Measurements from ENCODE around the gene ARNT2.
"Not testable (repeated sequence)": the region's sequence is repeated elsewhere in the genome, so short reads cannot be mapped to it uniquely, and the experiment has no call there.

ARNT2 gene

DNA sequence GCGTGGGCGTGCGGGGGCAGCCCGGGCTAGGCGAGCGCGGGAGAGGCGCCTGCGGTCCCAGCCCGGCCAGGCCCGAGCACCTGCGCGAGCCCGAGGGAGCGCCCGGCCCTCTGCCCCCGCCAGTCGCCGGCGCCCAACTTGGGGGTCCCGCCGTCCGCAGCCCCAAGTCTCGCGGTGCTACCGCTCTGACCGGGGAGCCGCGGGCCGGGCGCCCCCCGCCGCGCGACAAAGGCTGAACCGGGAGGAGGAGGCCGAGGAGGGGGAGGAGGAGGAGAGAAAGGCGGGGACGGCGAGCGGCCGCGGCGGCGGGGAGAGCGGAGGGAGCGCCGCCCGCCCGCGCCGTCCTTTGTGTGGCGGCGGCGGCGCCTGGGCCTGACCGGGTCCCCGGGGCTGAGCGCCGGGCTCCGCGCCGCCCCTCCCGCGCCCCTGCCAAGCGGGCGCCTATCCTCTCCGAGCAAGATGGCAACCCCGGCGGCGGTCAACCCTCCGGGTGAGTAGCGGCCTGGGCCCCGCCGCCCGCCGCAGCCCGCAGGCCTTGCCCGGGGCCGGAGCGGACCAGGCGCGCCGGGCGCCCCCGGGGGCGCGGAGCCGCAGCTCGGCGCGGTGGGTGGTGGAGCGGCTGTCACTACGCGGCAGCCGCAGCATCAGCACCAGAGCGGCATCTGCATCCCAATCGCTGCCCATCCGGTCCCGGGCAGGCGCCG is at the start of gene ARNT2:
TSS of gene ARNT2 (plus strand) at position 326 of the 704 bp plus-strand sequence. CDS start at position 460, 134 bp downstream.
- H3K4me3 ChIP-seq (ENCODE audit: low read depth, low read length) = peak within 1 kb of the TSS; percentile 55

DNA sequence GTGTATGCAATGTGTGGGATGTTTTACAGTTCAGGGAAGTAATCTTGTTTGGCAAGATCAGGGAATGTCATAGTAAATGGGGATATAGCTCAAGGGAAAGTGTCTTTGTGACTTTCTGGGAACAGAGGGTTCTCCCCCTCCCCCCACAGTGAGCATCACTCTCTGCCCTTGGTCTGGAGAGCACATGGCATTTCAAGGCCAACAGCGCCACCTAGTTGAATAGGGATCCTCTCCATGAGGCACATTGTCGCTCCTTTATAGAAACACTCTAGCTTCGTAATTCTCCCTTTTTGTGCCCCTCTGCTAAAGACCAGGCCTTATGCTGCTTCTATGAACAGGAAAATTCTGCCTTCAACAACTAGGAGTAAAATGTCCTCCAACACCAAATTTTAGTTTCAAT is 37.1 kb upstream of the ARNT2 start:
- H3K4me3 ChIP-seq (ENCODE audit: low read depth, low read length) = no peak overlapping the region

DNA sequence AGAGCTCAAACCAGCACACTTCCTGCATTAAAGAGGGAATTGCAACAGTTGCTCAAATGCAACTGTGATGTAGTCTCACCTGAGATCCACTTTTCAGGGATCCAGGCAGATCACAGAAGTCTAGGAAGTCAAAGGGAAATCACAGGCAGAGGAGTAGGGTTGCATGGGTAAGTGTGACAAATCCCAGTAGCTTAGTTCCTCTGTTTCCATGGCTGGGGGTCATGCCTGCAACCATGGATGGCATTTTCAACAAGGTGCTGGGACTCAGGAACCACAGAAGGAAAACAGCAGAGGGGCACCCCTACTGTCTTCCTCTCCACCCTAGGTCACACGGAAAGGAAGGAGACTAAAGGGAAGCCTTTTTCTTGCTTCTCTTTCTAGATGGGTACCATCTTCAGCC is 36.5 kb upstream of the ARNT2 start:
- H3K4me3 ChIP-seq (ENCODE audit: low read depth, low read length) = no peak overlapping the region

DNA sequence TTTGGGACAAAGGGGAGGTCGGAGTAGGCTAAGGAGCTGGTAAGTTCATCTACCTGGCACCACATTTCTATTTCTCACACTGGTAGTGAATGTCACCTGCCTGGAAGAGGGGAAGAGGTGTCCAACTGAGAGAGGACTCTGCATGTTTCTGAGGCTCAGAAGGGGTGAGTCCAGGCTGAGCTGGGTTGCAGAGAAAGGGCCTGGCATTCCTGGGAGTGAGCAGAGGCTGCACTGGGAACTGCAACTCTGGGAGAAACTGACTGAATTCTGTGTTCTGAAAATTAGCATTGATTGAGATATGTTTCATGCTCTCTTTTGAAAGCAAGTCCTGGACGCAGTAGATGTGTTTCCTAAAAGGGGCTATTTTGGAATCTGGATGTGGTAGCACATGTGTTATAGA is 32.3 kb upstream of the ARNT2 start:
- no peak overlapping the region for H3K4me3 ChIP-seq (ENCODE audit: low read depth, low read length)

DNA sequence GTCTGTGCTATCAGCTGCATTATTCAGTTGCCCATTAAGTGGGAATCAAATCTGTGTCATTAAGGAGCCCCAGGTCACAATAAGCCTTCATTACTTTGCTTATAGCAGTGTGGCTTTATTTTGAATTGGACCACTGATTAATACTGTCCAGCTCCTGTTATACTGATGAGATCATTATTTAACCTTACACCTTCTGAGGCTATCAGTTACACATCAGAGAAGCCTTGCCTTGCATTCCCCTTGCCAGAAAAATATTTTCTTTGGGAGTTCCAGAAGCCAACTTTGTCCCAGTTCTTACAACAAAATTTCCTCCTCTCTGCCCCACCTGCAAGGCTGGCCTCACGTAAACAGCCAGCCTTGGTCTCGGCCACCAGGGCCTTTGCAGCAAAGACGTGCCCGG is 29.7 kb upstream of the ARNT2 start:
- no peak overlapping the region for H3K4me3 ChIP-seq (ENCODE audit: low read depth, low read length)

DNA sequence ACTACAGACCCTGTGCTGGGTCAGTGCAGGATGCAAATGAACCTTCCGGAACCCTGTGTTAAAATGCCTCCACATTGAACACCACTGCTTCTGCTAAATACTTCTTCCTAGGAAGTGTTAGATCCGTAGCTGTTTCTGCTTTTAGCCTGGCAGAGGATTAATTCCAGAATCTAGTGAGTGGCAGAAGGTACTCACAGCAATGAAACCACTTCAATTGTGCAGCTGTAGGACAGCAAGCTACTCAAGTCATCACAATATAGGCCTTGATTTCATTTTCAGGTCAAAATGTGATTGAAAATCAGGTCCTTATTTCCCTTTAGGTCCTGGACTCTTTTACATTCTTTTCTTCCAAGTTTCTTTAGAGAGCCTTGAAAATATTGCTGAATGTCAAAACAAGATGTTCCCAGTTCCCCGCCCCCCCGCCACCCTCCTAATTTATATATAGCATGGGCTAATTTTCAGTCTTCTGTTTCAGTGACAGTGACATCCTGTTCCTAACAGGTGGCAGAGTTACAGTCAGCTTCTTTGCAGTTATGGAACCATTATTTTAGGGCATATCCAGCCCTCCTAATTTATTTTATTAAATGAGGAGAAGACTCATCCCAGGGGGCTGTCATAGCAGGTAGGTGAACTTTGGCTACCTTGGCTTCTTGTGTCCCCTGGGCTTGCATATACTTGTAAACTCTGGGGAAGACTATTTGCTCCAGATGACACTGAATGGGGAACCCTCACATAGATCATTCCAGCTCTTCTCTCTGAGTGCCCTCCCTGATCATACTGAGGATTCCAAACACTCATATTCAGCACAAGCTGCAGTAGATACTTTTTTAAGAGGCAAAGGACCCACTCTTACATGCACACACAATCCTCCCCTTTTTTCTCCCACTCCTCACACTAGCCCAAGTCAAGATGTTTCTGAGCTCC is 28.0 kb upstream of the ARNT2 start:
- H3K4me3 ChIP-seq (ENCODE audit: low read depth, low read length) = no peak overlapping the region

DNA sequence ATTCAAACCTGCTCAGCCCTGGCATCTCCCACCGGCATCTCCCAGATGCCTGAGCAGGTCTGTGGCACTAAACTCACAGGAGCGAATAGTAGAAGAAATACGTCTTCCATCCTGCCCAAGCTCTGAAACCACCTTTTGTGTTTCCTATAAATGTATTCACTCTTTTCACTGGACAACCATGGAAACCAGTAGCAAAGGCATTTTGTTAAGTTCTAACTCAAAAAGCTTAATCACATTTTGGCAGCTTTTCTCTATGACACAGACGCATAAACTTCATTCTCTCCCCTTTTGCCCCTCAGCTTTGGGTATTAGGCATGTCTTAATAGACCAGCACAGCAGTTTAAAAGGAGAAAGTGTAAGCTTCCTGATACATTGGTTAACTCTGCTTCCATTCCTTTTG is 24.5 kb upstream of the ARNT2 start:
- no peak overlapping the region for H3K4me3 ChIP-seq (ENCODE audit: low read depth, low read length)

DNA sequence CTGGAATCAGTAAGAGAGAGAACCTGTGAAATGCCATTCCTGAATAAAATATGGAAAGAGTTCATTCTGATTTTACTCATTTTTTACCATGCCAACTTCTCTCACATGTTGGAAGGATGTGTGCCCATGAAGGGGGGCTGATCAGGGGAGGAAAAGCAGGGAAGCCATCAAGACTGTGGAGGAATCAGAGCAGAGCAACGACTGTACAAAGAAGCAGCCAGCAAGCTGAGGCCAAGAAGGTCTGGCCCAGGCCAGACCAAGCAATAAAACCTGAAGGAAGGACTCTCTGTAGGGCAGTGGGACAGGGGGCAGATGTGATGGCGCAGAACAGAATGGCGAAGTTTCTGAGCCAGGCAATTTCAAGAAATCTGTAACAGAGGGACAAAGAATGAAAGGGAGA is 24.0 kb upstream of the ARNT2 start:
- no peak overlapping the region for H3K4me3 ChIP-seq (ENCODE audit: low read depth, low read length)

DNA sequence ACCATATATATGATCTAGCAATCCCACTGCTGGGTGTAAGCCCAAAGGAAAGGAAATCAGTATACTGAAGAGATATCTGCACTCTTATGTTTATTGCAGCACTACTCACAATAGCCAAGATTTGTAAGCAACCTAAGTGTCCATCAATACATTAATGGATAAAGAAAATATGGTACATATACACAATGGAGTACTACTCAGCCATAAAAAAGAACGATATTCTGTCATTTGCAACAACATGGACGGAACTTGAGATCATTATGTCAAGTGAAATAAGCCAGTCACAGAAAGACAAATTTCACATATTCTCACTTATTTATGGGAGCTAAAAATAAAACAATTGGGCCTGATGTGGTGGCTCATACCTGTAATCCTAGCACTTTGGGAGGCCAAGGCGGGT is 21.9 kb upstream of the ARNT2 start:
- no peak overlapping the region for H3K4me3 ChIP-seq (ENCODE audit: low read depth, low read length)

DNA sequence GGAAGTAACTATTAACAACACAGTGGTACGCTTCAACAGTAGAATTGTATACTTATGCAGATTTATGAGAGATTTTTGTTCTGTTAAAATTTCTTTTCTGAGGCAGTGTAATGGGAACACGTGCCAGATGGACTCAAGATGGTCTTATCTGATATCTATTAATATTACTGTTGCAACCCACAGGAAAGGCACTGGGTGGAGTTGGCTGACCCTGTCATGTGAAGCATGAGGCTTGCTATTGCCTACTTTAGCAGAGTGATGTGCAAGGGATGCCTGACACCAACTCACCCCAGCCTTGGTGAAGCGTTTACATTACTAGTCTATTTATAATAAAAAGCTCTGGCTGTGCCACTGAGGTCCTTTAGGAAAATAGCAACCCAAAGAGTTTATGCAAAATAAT is 19.8 kb upstream of the ARNT2 start:
- H3K4me3 ChIP-seq (ENCODE audit: low read depth, low read length) = no peak overlapping the region

DNA sequence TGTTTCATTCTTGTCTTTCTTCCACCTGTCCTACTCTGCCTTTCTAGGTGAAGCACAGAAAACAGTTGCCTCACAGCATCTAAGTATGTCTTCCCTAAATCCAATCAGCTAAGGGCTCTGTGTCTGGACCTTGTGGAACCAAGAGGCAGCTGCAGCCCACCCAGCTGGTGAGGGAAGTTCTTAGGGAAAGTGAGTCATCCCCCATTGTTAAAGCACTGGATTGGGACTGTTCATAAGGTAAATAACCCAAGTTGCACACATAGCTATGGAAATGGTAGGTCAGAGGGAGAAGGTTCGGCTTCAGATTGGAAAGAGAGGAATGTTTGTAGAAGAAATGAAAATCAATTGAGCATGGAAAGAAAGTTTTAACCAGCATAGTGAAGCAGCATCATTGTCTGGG is 18.0 kb upstream of the ARNT2 start:
- H3K4me3 ChIP-seq (ENCODE audit: low read depth, low read length) = no peak overlapping the region

DNA sequence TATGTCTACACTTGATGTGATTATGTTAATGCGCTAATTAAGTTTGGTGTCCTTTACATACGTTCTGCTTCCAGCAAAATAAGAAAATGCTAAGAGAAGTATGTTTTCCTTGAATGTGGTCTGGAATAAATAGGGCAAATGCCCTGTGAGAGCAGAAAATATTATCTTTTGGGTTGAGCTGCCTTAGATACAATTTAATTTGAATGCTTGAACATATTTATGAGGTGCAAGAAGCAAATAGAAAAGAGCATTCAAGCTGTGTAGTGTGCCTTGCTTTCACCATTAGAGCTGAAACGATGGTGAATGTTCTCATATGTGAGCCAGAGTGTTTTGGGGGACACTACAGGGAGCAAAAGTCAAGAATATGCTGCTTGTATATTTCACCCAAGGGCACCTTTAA is 15.9 kb upstream of the ARNT2 start:
- no peak overlapping the region for H3K4me3 ChIP-seq (ENCODE audit: low read depth, low read length)

DNA sequence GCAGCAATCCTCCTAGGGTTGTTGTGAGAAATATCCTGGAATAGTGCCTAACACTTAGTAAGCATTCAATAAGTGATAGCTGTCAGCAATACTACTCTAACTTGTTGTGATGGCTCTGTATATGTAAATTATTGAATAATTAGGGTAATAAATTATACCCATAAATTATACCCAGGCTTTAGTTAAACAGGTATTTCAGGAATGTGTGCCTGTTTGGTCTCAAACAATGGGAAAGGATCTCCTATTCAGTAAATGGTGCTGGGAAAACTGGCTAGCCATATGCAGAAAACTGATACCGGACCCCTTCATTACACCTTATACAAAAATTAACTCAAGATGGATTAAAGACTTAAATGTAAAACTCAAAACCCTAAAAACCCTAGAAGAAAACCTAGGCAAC is 14.8 kb upstream of the ARNT2 start:
- no peak overlapping the region for H3K4me3 ChIP-seq (ENCODE audit: low read depth, low read length)

DNA sequence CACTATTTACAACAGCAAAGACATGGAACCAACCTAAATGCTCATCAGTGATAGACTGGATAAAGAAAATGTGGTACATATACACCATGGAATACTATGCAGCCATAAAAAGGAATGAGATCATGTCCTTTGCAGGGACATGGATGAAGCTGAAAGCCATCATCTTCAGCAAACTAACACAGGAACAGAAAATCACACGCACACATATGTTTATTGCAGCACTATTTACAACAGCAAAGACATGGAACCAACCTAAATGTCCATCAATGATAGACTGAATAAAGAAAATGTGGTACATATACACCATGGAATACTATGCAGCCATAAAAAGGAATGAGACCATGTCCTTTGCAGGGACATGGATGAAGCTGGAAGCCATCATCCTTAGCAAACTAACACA is 13.2 kb upstream of the ARNT2 start:
- not testable (repeated sequence) for H3K4me3 ChIP-seq (ENCODE audit: low read depth, low read length)

DNA sequence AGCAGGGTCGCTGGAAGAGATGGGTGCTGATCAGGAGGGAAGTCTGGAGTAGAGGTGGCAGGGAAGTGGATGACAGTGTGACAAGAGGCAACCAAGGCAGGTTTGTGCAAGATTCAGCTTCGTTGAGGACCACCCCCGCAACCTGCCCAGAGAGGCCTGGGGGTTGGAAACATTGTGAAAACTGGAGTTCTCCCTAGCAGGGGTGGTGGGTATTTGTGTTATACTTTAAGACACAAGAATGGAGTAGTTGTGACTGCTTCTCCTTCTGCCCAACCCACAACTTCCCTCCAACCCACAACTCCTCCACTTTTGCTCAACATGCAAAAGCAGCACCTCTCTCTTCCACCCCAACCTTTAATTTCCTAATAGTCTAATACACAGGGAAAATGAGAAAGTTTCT is 8.6 kb upstream of the ARNT2 start:
- H3K4me3 ChIP-seq (ENCODE audit: low read depth, low read length) = no peak overlapping the region

DNA sequence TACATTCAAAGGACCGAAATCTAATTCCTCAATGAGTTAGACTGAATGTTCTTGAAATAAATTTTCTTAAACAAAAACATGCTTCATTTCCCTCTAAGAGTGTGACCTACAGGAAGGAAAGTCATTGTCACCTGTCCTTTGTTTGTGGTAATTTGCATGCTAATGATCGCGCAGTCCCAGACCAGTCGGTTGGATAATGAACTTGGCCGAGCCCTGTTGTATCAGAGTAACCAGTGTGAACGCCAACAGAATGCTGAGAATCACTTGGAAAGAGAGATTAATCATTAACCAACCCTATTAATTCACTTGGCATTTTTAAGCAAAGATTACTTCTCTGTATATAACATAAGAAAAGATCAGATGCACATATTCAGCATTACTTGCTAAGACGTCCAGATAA is 8.1 kb upstream of the ARNT2 start:
- H3K4me3 ChIP-seq (ENCODE audit: low read depth, low read length) = no peak overlapping the region

DNA sequence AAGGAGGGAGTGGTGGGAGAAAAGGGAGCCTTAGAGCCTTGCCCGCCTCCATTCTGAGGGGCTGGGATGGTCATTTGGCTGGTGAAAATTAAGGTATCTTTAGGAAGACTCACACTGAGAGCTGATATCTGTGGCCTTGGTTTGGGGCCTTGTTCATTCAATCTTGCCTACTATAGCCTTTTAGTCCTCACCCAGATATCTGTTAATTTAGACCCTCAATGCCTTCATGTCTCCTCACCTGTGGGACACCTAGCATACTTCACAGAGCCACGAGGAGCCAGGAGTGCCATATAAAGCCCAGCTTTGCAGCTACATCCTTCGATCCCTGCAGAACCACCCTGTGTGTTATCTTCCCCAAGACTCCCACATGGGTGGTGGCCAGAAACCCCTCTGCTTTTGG is 4.7 kb upstream of the ARNT2 start:
- no peak overlapping the region for H3K4me3 ChIP-seq (ENCODE audit: low read depth, low read length)

DNA sequence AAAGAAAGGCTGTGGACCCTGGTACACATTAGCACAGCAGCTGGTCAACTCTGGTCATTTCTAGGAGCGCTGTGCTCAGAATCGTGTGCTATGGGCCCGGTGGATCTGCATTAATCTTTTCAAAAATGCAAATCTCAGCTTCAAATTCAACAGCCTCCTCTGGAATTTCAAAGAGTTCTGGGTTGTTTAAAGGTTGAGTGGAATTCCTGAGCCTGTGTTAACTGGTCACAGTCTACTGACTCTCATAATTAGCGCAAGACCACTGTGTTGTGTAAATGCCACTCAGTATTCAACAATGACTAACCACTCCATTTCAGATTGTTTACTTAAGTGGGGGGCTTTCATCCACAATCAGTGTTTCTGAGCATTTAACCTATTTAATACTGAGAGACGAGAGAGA is 2.7 kb upstream of the ARNT2 start:
- no peak overlapping the region for H3K4me3 ChIP-seq (ENCODE audit: low read depth, low read length)

DNA sequence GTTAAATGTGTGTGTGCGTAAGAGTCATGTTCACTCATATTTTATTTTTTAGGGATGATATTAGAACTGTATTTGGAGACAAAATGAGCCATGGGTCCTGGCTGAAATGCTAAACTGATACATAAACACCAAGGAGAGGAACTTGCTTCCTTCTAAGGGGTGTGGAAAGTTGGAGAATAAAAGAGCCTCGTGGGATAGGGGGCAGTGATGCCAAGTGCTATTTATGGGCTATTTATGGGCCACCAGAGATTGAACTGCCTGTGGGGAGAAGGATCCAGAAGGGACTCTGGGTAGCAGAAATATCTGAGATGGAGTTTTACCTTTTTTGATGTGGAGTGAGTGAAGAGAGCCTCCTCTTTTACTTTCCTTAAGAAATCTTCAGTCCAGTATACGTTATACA is 1.8 kb upstream of the ARNT2 start:
- H3K4me3 ChIP-seq (ENCODE audit: low read depth, low read length) = no peak overlapping the region

DNA sequence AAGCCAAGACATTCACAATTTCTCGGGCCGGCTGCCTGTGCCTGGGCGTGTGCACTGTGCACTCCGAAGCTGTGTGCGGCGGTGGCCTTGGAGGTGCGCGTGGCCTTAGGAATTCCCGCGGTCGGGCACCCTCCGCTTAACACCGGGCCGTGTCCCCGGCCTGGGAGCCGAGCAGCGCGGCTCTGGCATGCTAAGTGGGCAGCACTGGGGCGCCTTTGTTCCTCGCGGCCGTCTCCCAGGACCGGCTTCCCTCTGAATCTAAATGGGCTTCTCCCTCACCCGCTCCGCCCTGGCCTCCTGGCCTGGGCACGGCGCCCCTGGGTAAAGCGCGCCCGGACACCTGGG is 498 bp upstream of the ARNT2 start:
- peak overlapping the region; percentile 55 for H3K4me3 ChIP-seq (ENCODE audit: low read depth, low read length)

DNA sequence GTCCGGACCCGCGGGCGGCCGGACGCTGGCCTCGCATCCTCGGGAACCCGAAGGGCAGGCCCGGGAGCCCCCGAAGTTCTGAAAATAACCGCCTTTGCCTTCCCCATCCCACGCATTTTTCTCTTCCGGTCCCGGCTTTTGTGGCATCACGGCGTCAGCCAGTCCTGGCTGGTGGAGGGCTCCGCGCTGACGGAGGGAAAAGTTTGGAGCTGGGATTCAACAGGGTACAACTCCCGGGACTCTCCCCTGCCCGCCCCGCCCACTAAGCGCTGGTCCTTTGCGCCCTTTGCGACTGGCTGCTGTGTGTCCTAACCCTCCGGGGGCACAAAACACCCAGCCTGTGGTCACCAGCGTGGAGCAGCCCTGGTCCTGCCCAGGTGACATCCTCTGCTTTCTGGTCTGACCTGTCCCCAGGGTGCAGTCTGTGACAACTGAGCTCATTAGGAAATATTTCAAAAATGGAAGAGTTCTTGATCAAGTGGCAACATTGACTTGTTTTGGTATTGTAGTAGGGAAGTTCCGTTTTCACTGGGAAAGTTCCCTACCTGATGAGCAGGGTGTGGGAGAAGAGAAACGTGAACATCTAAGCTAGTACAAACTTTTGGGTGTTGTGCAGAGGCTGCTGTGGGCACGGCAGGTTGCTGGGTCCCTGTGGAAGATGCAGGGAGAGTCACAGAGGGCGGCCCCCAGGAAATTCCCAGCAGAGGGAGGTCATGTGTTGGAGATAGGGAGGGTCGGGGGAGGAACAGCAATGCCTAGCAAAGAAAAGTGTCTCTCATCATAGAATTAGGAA is 775 bp downstream of the ARNT2 start:
- H3K4me3 ChIP-seq (ENCODE audit: low read depth, low read length) = peak overlapping the region; percentile 55

DNA sequence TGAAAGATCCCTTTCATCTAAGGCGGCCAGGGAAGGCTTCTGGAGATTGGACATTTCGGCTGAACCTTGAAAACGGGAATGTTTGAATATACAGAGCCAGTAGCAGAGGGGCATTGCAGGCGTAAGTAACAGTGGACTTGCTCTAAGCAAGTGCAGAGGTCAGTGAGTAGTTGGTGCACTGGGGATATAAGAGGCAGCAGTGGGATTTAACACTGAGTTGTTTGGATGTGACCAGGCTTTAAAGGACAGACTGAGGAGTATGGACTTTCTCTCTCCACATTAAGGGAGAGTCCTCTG is 1.3 kb downstream of the ARNT2 start:
- no peak overlapping the region for H3K4me3 ChIP-seq (ENCODE audit: low read depth, low read length)
